Tibial artery (tissue), 4 donors: ENCODE measurements around the gene CSPG4.
"Not testable (repeated sequence)": the region's sequence is repeated elsewhere in the genome, so short reads cannot be mapped to it uniquely, and the experiment has no call there.

Experiments
- DNase-seq, 2 donors: peaks; one replicate each; pipeline ENCODE4 v3.0.0-alpha.2; 2019
- H3K27ac ChIP-seq, 2 donors: fragments of 200-600 bp; sonication (generic) in 1 of 2; 1 replicate in 1 of 2; 2 replicates in 1 of 2; pipeline ENCODE4 v1.5.1; 2018 to 2019; ENCODE audit warnings: mild to moderate bottlenecking in 1 of 2
- H3K27me3 ChIP-seq, 2 donors: fragments of 200-600 bp; sonication (generic) in 1 of 2; one replicate each; pipeline versions ENCODE4 v1.5.1 to v1.6.0; 2016 to 2019
- H3K36me3 ChIP-seq, 3 donors: fragments of 200-600 bp; sonication (generic) in 2 of 3; one replicate each; pipeline ENCODE4 v1.5.1; 2016 to 2019; ENCODE audit warnings: mild to moderate bottlenecking in 2 of 3
- H3K4me1 ChIP-seq, 4 donors: fragments of 200-600 bp; sonication (generic) in 2 of 4; 1 replicate in 3 of 4; 2 replicates in 1 of 4; pipeline ENCODE4 v1.5.1; 2016 to 2019
- H3K4me3 ChIP-seq, 2 donors: fragments of 200-600 bp; sonication (generic) in 1 of 2; 1 replicate in 1 of 2; 2 replicates in 1 of 2; pipeline ENCODE4 v1.5.1; 2018 to 2019; ENCODE audit warnings: mild to moderate bottlenecking in 2 of 2
- H3K9me3 ChIP-seq, 3 donors: fragments of 200-600 bp; sonication (generic) in 1 of 3; one replicate each; pipeline ENCODE4 v1.5.1; 2016 to 2019
- CTCF ChIP-seq, 2 experiments: fragments of 200-600 bp in 1 of 2; fragments of 450-650 bp in 1 of 2; IDR thresholded peaks; one replicate each; pipeline ENCODE4 v1.5.1; 2017 to 2019; ENCODE audit warnings: antibody characterized with exemption in 2 of 2, mild to moderate bottlenecking in 1 of 2, moderate library complexity in 1 of 2
- intact Hi-C: fragments of 100-400 bp; cut with DNase I; formaldehyde crosslinking; loops from one replicate; pipeline ENCODE4 v1.15.0; 2023; ENCODE audit warnings: low total_unique reads

Gene CSPG4

DNA sequence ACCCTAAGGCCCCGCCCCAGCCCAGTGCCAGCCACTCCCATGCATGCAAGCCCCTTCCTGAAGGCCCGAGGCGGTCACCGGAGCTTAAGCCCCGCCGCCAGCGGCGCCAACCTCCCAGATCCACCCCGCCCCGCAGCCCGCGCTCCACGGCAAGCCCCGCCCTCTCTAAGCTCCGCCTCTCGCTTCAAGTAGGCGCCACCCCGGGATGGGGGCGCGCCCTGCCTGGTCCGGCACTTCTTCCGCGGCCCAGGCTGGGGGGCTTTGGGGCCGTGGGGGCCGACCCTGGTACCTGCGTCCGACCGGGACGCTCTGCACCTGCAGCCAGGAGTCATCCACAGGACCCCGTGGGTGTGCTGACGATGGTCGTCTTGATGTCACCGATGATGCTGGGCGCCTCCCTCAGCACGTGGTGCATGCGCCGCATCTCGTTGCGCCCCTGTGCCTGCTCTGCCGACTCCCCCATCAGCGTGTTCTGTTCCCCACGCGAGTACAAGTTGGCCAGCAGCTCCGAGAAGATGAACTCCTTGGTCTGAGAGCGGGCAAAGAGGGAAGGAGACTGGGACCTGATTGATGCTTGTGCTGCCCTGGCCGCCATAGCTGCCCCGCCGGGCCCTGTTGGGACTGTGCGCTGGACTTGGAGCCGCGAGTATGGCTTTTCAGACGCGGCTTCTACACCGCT lies 26.1 kb upstream of the CSPG4 start:
- no peak for TF ChIP-seq CTCF (IDR thresholded peaks at IDR 0.05)
- Histone ChIP-seq H3K36me3 (no peaks in the 10 kb centered on the region), H3K4me3 (peak overlapping the region; percentile 74 to 83), H3K9me3 (no peaks in the 10 kb centered on the region), H3K4me1 (peaks cover 0 to 22% (median 12%) of the 10 kb centered on the region in 4 donors), H3K27ac (peak overlapping the region; percentile 70 to 79), H3K27me3 (no peaks in the 10 kb centered on the region)
- intact Hi-C loops: no loop called here
- DNase-seq: peak; percentile 96 to 97

DNA sequence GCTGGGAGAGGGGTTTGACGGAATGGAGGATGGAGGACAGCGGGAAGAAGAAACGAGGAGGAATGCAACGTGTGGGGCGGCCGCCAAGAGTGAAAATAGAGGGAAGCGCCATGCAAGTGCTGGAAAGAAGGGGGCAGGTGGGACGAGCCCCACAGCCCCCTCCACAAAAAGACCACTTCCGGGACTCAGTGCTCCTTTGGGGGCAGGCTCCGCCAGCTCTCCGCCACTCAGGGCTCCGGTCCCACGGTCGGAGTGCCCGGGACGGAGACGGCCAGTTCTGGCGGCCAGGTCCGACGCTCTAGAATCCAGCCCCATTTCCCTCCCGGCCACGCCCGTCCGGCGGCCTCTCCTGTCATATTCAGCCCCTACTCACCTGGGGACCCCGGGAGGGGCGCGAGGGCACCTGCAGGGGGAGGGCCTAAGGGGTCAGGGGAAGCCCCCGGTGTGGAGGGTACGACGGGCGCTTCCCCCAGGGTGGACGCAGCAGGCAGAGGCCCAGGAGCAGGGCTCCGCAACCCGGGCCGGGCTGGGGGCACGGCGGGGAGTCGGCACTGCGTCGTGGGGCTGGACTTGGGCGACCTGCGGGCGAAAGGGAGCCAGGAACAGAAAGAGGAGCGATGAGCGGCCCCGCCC lies 25.5 kb upstream of the CSPG4 start:
- H3K4me3 ChIP-seq: peak overlapping the region; percentile 74 to 83
- H3K9me3 ChIP-seq: no peaks in the 10 kb centered on the region
- peaks cover 0 to 22% (median 13%) of the 10 kb centered on the region in 4 donors for H3K4me1 ChIP-seq
- no peak for DNase-seq
- intact Hi-C loops: no loop called here
- no peaks in the 10 kb centered on the region for H3K36me3 ChIP-seq
- H3K27me3 ChIP-seq: no peaks in the 10 kb centered on the region
- peak overlapping the region; percentile 70 to 79 for H3K27ac ChIP-seq
- TF ChIP-seq CTCF (IDR thresholded peaks at IDR 0.05): no peak

GRCh38 chr15:75737116-75738013 lies 24.7 kb upstream of the CSPG4 start:
- H3K9me3 ChIP-seq, intact Hi-C loops, H3K27me3 ChIP-seq, H3K36me3 ChIP-seq: not testable (repeated sequence)
- Histone ChIP-seq H3K4me3 (peak overlapping the region; percentile 74 to 83), H3K4me1 (peaks cover 0 to 29% (median 19%) of the 10 kb centered on the region in 4 donors), H3K27ac (peak overlapping the region; percentile 70 to 79)
- DNase-seq: peak; percentile 18 to 47

DNA sequence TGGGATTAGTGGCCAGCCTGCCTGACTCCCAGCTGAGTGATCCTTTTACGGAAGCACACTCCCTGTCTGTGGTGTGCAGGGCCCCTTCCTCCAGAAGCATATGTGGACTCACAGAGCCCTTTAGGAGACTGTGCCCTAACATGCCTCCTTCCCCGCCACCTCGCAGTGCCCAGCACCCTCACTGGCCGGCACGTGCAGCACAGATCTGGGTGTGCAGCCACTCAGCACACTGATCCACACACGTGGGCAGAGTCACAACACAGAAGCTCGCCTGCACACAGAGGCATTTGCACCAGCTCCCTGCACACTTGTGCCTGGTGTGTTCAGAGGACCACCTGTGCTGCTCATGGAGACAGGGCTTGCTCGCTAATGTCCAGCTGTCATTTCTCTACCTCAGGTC lies 23.6 kb upstream of the CSPG4 start:
- H3K4me1 ChIP-seq: peaks cover 6 to 30% (median 19%) of the 10 kb centered on the region in 4 donors
- no peak for TF ChIP-seq CTCF (IDR thresholded peaks at IDR 0.05)
- no peak overlapping the region for H3K27ac ChIP-seq
- no peak overlapping the region for H3K4me3 ChIP-seq
- no peak for DNase-seq
- no peaks in the 10 kb centered on the region for H3K27me3 ChIP-seq
- no peaks in the 10 kb centered on the region for H3K9me3 ChIP-seq
- intact Hi-C loops: no loop called here
- H3K36me3 ChIP-seq: no peaks in the 10 kb centered on the region

DNA sequence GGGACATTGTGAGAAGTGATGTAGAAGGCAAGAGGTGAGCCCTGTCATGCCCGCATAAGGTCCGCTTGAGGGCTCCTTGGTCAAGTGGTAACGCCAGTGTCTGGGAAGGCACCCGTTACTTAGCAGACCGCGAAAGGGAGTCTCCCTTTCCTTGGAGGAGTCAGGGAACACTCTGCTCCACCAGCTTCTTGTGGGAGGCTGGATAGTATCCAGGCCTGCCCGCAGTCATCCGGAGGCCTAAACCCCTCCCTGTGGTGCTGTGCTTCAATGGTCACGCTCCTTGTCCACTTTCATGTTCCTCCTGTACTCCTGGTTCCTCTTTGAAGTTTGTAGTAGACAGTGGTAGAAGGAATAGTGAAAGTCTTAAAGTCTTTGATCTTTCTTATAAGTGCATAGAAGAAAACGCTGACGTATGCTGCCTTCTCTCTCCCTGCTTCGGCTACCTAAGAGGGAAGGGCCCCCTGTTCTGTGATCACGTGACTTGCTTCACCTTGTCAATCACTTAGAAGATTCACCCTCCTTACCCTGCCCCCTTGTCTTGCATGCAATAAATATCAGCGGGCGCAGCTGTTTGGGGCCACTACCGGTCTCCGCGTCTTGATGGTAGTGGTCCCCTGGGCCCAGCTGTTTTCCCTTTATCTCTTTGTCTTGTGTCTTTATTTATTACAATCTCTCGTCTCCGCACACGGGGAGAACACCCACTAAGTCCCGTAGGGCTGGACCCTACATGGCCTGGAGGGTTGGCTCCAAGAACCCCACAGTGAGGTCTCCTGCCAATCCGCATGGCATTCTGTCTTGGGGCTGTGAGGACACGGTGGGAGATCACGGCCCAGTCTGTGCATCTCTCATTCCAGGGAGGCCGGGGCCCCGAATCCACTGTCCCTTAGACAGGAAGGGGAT lies 22.5 kb upstream of the CSPG4 start:
- H3K4me1 ChIP-seq: peaks cover 6 to 30% (median 19%) of the 10 kb centered on the region in 4 donors
- peak overlapping the region in 1 of 2 donors; percentile 1 for H3K27ac ChIP-seq
- H3K4me3 ChIP-seq, H3K27me3 ChIP-seq, intact Hi-C loops, H3K9me3 ChIP-seq, H3K36me3 ChIP-seq: not testable (repeated sequence)
- DNase-seq: peak in 1 of 2 donors; percentile 70
